HPDE6-E6E7 (cell line): ENCODE results near the gene LRP2.
"Not testable (repeated sequence)": the region's sequence is repeated elsewhere in the genome, so short reads cannot be mapped to it uniquely, and the experiment has no call there.

Source experiments
- DNase-seq: peaks from one replicate; pipeline ENCODE4 v3.0.0; 2011; ENCODE audit warnings: missing footprints; ENCODE audit errors: extremely low spot score

The LRP2 gene

DNA sequence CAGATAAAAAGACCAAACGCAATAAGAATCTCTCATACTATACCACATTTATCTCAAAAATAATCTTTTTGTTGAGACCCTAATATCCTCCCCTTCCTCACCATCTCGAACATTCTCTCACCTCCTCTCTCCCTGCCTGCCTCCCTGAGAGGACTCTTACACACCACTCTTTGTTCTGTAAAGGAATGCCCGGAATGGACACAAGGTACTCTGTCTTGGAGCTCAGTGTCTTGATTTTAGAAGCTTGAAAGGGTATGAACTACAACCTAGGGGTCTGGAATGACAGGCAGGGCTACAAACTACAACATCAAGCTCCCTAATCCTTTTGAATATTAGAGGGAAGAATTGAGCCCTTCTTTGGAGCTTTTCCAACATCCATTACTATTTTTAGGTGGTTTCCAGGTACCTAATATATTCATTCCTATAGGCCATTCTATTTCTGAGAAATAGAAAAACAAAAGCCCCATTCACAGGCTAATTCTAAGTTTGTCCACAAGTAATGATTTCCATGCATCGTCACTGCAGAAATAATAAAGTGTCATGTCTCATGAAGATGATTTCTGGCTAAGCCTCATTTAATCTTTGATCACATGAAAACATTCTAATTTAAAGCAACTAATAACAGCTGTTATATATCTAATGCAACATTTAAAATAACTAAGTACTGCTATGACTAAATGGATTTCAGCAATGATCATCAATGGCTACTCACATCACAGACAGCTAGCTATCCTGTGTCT, 60.6 kb downstream of the LRP2 start:
- DNase-seq, result no peak

DNA sequence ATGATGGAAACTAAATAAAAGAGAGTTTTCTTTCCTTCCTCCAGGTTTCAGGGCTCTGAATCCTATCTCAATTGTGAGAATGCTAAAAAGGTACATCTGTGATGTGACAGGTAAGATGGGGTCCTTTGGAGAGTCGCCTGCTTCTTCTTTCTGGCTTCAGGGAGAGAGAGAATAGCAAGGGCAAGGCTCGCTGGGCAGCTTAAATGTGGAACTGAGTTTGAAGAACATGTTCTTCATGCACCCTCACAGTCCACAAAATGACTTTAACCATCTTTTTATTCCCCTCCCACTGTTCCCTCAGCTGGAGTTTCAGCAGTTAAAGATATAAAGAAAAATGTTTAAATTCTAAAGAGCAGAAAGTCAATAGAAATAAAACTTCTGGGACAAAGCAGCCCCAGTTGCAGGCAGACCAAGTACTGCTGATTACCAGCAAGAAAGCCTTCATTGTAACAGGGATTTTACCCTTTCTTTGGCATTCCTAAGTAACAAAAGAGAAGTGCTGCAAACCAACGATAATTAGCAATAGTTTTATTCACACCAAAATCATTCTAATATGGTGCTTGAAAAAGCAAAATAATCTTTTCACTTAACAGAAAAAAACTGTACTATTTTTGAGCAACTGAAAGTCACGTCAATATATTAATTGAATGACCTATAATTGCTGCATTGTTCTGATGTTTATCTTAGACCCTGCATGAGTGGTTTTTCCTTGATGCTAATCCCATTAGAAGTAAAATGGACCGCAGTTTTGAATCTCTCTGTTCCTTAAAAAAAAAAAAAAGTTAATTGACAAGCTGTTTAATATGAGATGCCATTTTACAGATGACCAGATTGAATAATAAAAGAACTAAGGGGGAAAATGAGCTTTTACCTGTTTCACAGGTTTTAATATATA, 61.5 kb downstream of the LRP2 start:
- no peak for DNase-seq

DNA sequence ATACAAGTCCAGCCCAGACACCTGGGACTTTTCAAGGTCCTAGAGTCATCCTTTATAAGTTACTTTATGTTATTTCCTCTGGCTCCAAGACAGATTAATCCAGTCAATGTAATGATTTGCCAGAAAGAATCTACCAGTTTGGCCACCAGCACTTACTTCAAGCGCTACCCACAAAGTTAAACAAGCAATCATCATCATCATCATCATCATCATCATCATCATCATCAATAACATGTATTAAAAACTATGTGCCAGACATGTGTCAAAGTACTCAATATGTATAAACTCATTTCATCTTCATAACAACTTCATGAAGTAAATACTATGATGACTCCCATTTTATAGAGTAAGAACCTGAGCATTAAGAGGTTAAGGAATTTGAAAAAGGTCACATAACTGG, 64.3 kb downstream of the LRP2 start:
- no peak for DNase-seq

DNA sequence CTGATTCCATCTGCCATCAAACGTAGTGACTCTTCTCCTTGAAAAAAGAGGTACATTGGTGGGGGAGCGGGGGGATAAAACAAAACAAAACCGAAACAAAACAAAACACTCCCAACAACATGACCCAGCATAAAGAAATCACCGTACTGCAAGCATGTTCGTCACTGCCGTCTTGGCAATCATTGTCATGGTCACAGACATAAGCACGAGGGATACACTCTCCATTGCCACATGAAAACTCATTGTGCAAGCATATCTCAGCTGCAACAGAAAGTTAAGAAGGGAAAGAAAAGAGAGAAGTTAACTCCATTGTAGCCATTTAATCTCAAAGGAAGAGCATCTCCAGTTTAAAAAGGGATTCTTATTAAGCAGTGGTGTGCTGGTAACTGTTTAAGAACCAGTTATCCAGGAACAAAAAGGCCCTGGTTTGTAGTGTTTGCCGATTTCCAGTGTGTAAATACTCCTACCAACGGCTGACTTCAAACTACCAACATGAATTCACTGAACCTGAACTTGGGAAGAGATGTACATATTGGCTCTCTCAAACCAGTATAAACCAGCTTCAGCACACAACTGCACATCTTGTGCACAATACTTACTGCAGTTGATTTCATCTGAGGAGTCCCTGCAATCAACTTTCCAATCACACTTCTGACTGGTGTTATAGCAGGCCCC, 68.2 kb downstream of the LRP2 start:
- DNase-seq, result no peak

DNA sequence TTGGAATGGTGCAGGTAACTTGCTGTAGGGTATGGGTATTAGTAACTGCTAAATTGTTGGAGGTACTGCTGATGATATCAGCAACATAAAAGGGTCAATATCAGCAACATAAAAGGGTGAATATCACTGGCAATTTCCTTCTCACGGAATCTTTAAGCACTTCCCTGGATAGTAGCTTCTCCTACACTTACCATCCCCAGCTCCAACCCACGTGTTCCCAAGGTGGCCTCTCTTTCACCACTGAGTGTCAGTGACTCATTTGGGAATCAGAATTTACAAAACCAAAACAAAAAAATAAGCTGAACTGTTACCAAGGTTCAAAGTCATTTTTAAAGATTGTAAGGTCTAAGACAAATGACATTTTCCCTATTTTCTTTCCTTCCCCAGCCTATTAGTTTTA, 70.8 kb downstream of the LRP2 start:
- DNase-seq, result no peak

DNA sequence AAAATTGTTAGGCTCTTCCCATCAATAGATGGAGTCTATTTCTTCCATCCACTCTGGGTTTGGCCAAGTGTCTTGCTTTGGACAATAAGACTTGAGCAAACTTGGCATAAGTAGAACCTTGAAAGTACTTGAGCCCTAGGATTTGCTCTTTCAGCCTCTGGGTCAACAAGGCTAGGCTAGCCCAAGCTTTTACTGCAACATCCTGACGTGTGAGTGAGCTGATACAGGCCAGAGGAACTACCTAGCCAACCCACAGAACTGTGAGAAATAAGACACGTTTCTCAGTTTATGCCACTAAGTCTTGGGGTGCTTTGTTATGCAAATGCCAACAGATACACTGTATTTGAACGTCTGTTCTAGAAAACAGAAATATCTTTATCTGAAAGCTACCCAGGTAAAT, 71.9 kb downstream of the LRP2 start:
- DNase-seq, result no peak

DNA sequence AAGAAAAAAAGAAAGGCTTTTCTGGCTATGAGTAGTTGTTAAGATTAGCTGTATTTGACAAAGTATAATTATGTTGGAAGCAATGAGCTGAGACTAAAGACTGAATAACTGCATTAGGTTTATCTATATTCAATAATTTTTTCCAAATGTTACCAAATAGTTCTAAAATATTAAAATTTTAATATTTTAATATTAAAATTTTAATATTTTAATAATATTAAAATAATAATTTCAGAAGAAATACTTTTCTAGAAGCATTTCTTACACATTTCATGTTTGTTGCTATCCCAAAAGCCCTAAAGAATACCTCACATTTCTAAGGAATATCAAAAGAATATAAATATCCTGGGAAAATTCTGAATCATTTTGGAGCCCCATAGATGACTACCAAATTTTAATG, 74.7 kb downstream of the LRP2 start:
- no peak for DNase-seq

DNA sequence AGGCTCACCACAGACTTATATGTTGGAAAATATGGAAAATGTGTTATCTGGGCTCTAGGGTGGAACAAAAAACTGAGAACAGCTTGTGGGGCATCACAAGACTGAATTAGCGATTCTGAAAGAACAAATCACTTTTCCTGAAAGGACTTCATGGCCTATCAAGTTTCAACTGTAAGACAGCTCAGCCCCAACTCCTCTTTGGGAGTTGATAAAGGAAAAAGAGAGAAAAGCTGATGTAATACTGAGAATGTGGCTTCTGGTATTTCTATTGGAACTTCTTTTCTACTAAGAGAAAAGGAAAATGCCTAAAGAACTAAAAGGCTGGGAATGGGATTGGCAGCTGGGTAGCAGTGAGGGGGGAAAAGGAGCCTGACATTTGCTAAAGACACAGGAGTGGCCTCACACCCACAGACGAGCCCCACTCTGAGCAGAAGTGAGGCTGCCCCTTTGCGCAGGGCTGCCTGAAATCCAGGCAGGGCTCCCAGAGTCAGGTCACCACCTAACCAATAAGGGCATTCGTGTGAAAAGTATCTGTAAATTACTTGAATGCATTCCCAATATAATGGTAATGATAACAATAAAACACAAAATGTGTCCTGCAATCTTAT, 75.6 kb downstream of the LRP2 start:
- no peak for DNase-seq

- DNase-seq, result no peak
These were observed 76.7 kb downstream of the LRP2 start for GRCh38 chr2:169285531-169286235.

DNA sequence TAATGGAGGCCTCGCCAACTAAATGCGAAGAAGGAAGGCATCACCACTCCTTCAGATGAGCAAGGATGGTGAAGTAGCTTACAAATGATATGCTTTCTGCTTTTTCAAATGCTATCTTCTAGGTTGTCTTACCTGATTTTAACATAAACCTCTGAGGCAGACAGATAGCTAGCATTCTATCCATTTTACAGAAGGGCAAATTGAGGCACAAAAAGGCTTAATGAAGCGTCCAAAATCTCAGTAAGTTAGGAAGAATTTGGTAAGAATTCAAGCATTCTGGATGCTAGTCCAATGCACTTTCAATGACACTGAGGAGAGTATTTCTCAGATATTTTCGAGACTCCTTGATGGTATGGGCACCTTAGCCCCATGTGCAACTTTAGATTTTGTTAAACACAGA, 81.8 kb downstream of the LRP2 start:
- no peak for DNase-seq

- DNase-seq, result no peak
These were observed 86.5 kb downstream of the LRP2 start for GRCh38 chr2:169275696-169276444.

DNA sequence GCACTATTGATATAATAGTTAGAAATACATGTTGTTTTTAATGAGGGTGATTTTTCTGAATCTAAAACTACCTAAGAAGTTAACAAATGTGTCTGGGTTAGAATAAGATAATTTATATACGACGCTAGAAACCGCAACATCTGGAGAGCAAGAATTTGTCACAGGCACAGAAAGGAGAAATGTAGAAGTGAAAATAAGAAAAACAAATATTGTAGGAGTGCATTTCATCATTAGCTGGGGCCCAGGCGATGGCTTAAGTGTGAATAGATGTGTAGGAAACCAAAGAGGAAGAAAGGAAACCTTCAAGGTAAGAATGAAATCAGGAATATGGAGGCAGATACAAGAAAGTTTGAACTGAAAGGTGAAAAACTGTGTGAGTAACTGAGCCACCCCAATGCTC, 90.3 kb downstream of the LRP2 start:
- no peak for DNase-seq

DNA sequence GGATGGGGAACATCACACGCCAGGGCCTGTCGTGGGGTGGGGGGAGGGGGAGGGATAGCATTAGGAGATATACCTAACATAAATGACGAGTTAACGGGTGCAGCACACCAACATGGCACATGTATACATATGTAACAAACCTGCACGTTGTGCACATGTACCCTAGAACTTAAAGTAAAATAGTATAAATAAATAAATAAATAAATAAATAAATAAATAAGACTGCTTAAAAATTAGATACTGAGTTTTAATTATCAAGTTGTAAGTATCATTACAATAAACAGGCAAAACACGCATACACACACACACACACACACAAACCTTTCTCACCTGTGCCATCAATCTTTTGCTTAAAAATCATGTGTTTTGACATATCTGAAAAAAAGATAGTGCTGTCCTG, 91.8 kb downstream of the LRP2 start:
- not testable (repeated sequence) for DNase-seq

GRCh38 chr2:169265591-169265990, 96.7 kb downstream of the LRP2 start:
- DNase-seq, result no peak

DNA sequence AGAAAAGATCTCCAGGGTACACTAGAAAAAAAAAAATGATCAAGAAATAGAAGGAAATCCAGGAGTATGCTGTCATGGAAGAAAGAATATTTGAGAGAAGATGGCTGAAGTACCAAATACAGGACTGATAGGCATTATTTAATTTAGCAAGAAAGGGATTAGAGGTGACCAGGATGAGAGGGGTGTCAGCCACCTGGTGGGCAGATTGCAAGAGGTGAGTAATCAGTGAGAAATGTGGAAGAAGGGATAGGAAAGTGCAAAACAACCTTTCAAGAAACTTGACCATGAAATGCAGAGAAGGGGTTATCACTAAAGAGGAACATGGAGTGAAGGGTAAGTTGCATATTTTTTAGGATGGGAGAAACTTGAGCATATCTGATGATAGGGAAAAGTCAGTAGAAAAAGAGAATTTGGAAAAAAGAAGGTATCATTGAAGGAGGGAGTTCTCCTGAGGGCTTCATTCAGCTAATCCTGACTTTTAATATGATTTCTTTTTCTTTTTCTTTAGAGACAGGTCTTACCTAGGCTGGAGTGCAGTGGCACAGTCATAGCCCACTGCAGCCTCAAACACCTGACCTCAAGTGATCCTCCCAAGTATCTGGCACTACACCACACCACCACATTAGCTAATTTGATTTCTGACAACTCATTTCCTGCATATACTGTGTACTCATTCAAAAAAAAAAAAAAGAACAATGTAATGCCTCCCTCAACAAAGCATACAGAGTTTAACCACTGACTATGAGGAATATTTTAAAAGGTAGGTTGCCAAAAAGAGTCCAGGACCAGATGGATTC, 101.3 kb downstream of the LRP2 start:
- no peak for DNase-seq

DNA sequence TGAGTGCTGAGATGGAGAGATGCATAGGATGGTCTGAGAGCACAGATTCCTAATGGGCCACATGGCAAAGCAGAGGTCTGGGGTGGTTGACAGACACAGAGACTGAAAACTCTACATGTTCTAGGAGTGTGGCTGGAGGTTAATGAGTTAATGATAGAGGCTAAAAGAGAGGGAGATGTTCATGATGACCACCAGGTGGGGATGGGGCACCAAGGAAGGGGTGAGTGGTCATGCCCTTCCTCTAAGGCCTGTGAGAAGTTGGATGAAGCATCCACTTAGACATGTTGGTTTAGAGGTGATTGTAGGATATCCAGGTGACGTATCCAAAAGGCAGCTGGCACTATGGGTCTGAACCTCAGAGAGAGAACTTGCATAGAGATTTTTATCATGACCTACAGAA, 102.1 kb downstream of the LRP2 start:
- DNase-seq, result no peak

GRCh38 chr2:169259402-169259801, 102.9 kb downstream of the LRP2 start:
- DNase-seq, result no peak

- DNase-seq, result no peak
These were observed 104.2 kb downstream of the LRP2 start for GRCh38 chr2:169258045-169258601.

DNA sequence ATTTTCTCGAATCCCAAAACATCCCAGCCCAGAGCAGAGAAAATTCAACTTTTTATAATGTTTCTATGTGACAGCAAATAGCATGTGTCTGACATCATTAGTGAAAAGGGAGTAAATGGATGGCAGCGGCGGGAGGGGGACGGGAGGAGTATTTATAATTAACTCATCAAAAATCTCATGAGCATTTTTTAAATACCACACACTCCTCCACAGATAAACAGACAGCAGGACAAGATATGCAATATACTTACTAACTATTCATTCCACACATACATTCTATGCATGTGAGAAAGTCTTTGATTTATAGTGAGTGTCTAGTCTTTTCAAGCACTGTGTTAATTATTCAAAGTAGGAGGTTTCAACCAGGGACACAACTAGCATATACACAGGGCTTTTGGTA, 107.6 kb downstream of the LRP2 start:
- no peak for DNase-seq

- DNase-seq, result no peak
These were observed 115.1 kb downstream of the LRP2 start for GRCh38 chr2:169247211-169247610.
